ENCODE data around the gene FLRT2. TPM values are rescaled to one million over a fixed set of nuclear protein-coding genes. Genes with fewer than 3 reads are reported as not detected.

The FLRT2 gene
- total and polyA plus RNA-seq, 10 of the 15 experiments (the other 5 are each of a cell fraction or from before 2014, with no cell fraction given) = 0.03 to 0.13 TPM; not detected in 8

- TF ChIP-seq, protein P1, sequence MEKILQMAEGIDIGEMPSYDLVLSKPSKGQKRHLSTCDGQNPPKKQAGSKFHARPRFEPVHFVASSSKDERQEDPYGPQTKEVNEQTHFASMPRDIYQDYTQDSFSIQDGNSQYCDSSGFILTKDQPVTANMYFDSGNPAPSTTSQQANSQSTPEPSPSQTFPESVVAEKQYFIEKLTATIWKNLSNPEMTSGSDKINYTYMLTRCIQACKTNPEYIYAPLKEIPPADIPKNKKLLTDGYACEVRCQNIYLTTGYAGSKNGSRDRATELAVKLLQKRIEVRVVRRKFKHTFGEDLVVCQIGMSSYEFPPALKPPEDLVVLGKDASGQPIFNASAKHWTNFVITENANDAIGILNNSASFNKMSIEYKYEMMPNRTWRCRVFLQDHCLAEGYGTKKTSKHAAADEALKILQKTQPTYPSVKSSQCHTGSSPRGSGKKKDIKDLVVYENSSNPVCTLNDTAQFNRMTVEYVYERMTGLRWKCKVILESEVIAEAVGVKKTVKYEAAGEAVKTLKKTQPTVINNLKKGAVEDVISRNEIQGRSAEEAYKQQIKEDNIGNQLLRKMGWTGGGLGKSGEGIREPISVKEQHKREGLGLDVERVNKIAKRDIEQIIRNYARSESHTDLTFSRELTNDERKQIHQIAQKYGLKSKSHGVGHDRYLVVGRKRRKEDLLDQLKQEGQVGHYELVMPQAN (conservative IDR thresholded peaks at IDR 0.05) = no peak
These were observed 173.1 kb downstream of the FLRT2 start (continued) for GRCh38 chr14:85702997-85703396.

All from GM12878 (cell line).